HuH-7.5 (cell line): ENCODE measurements around the gene NCS1.

Experiments used
- DNase-seq: peaks from one replicate; pipeline ENCODE4 v3.0.0; 2011; ENCODE audit warnings: low spot score

NCS1 gene

DNA sequence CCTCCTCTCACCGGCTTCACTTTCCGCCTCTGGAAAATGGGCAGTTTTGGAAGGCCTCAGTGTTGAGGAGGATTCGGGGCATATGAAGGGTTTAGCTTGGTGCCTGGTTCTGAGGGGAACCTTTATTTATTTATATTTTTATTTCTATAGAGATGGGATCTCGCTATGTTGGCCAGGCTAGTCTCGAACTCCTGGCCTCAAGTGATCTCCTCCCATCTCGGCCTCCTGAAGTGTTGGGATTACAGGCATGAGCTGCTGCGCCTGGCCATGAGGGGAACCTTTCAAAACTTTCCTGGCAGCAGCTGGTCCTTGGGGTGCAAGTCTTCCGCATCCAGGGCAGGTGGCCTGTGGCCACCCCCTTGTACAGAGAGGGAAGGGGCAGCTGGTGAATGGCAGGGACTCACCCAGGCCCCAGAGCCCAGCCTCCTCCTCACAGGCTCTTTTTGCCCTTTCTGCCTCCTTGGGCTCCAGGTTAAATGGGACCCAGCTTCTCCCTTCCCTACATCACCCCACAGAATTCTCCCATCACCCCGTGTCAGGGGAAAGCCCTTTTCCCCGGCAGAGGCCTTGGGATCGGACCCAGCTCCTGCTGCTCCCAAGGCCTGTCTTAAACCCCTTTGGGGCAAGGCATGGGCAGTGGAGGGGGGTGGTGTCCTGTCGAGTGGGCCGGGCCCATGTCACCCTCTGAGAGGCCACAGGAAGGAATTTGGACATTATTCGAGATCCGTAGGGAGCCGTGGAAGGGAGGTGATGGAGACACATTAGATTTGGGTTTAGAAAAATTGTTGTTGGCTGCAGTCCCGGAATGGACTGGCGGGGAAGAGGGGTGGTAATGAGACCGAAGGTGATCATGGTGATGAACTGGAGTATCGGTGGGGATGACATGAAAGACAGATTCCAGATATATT lies 5.9 kb downstream of the NCS1 start:
- DNase-seq, result no peak

DNA sequence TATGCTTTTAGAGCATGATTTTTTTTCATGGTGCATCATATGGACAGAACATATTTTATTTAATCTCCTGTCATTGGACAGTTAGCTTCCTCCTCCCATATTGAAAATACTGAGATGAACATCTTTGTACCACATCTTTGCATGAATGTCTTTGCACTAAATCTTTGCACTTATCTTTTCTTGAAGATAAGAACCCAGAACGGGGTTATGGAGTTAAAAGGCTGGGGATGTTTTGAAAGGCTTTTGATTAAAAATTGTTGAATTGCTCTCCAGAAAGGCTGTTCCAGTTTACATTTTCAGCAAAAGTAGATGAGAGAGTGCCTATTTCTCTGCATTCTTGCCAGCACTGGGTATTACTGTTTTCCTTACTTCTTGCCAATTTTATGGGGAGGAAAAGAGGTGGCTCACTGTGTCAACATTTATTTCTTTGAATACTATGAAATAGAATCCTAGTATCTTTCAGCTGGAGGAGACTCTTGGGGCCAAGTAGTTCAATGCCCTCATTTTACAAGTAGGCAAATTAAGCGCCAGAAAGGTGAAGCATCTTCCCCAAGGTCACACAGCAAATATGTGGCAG lies 7.2 kb downstream of the NCS1 start:
- no peak for DNase-seq

DNA sequence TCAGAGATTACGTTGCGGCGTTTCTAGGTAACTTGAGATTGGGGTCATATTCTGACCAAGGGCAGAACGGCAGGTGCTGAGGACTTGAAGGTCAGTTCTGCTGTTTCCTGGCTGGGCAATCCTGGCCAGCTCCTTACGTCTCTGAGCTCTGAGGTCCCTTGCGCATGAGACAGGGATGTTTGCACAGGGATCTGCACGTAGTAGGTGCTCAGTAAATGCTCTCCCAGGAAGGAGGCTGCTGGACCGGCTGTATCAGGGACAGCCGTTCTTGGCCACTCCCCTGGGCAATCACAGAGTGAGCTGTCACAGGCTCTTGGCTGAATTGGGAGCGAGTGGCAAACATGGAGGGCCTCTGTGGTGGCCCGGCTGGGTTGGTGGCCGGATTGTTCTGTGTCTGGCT lies 8.3 kb downstream of the NCS1 start:
- no peak for DNase-seq

DNA sequence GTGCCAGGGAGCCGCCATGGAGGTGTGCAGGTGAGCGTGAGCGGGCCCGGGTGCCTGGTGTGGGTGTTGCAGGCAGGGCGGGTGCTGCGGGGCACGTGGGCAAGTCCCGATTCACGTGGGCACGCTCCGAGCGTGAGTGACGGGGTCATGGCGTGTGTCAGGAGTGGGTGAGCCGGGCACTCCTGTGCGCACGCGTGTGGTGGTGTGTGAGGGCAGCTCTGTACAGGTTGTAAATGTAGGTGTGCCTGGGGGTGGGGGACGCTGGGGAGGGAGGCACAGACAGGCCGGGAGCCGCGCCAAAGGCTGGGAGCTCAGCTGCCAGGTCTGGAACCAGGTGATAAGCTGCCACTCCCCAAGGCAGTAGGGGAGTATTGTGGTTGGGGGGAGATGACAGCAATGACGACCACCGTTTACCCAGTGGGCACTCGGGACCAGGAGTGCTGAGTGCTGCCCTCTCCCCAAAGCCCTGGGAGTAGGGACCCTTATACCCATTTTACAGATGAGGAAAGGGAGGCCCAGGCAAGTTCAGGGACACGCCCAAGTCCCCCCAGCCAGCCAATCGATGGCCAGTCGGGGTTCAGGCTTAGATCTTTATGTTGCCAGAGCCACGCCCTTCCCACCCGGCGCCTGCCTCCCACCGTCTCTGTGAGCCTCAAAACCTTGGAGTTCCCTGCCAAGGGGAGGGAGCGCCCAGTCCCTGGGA lies 9.6 kb downstream of the NCS1 start:
- no peak for DNase-seq

DNA sequence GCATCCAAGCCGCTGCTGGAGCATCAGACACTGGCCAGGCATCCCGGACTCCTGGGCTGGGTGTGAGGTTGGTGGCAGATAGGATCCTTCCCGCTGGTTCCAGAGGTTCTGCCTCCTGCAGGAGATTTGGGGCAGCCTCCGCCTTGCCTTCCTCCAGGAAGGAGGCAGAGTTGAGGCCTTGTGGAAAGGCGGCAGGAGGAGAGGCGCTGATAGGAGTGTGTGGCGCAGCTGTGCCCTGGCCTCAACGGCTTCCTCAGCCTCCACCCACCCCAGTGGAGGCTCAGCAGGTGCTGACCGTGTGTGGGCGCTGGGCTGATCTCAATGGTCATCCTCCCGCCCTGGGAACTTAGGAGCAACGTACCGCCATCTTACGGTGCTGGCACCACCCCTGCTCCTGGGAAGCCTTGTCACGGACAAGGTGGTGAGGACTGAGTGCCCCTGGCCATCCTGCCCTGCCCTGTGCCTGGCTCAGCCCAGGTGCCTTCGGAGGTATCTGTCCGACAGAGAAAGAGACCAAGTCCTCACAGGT lies 10.2 kb downstream of the NCS1 start:
- no peak for DNase-seq

DNA sequence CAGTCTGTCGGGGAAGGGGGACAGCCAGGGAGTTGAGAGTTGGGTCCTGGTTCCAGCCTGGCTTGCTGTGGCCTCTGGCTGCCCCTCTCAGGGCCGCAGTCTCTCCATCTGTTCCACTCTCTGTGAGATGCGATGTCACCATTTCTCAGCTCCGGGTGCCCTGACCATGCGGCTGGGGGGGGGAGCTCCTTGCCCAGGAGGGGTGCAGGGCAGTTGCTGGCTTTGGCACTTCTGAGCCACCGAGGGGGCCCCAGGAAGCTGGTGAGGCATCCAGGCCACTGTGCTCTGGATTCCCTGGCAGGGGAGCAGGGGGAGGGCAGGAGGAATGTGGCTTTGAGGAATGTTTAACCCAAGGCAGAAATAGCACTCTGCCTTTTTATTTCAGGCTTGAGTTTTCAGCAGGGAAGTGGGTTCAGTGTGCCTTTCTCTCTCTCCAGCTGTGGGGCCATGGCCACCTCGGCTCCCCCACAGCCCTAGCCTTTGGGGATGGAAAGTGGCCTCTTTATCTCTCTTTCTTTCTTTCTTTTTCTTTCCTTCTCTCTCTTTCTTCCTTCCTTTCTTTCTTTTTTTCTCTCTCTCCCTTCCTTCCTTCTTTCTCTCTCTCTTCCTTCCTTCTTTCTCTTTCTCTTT lies 11.0 kb downstream of the NCS1 start:
- DNase-seq, result peak; percentile 85

DNA sequence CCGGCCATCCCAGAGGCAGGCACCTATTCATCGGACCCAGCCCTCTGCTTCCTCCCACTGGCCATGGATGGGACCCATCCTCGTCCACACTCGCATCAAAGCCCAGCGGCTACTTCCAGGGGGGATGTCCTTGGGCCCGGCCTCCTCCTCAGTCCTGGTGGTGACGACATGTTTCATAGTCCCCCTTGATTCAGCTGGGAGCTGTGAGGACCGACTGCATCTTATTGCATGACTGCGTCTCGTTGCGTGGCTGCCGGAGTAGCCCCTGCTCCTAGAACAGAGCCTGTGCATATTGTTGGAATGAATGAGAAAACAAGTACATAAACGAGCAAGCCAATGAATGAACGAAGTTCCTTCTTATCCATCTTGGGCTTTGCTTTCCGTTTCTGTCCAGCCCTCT lies 12.8 kb downstream of the NCS1 start:
- DNase-seq, result no peak

DNA sequence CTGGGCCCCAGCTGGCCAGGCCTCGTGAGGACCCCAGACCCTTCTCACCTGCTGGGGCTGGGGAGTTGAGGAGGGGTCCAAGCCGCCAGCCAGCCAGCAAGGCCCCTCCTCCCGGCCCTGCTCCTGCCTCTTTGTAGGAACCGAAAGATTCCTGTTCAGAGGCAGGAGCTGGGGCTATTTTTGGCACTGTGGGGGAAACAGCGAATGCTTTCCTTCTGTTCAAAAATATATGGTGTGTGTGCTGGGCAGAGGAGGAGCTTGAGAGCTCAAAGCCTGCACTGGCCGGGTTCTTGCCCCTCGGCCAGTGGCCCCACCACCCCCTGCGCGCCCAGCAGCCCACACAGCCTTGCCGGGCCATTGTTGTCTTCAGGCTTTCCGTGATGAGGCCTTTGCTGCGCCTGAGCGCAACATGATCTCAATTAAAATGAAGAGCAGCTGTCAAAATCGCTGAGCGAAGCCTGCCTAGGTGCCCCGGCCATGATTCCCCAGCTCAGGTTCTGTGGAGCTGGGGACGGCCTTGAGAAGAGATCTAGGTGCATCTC lies 13.4 kb downstream of the NCS1 start:
- DNase-seq, result no peak

DNA sequence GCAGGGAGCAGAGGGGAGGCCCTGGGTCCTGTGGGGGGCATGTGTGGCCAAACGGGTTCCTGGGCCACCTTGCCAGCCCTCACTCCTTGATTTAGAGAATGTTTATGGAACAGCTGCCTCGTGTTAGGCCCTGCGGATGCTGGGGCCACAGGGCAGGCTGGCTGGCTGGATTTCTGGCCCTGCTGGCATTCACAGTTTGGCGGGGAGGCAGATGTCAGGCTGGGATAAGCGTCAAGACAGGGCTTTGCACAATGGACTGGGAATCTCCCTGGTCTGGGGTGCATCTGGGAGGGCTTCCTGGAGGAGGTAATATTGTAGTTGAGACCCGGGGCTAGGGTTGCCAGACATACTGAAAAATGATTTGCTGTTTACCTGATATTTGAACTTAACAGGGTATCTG lies 13.8 kb downstream of the NCS1 start:
- DNase-seq, result no peak

DNA sequence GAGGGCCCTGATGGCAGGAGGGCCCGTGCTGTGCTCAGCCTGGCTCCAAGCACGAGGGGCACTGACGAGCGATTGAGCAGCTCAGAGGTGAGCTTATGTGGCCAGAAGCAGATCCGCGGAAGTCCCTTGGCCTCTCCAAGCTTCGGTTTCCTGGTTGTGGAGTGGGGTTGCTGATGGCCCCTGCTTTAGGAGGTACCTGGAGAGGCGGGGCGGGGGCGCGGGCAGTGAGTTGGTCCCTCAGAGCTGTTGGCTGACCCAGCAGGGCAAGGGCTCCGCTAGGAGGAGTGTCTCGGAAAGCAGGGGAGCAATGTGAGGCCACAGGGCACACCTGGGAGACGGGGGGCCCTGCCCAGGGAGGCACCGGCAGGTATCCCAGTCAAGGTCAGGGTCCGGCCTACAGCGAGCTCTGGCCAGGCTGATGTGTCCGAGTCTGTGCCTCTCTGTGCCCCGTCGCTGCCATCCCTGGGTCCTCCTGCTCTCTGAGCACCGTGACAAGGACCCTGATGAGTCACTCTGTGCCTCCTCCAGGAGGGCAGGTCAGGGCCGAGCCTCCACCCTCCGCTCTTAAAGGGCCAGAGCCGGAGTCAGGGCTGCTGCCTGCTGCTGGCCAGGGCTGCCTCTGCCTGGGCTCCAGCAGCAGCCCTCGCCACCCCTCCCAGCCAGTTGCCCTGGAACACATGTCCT lies 14.8 kb downstream of the NCS1 start:
- DNase-seq, result peak; percentile 97

DNA sequence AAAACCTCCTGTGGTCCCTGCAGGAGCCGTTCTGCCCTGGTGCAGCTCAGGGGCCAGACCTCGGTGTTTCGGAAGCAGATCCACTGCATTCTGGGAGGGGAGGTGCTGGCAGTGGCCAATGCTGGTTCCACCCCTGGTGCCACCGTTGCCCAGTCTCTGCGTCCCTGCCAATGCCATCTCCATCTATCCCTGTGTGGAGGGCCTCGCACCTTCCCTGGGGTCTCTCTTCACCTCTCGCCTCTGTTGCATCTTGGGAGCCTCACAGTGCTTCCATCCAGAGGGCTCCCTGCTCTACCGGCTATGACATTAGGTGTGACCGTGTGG lies 15.3 kb downstream of the NCS1 start:
- no peak for DNase-seq

DNA sequence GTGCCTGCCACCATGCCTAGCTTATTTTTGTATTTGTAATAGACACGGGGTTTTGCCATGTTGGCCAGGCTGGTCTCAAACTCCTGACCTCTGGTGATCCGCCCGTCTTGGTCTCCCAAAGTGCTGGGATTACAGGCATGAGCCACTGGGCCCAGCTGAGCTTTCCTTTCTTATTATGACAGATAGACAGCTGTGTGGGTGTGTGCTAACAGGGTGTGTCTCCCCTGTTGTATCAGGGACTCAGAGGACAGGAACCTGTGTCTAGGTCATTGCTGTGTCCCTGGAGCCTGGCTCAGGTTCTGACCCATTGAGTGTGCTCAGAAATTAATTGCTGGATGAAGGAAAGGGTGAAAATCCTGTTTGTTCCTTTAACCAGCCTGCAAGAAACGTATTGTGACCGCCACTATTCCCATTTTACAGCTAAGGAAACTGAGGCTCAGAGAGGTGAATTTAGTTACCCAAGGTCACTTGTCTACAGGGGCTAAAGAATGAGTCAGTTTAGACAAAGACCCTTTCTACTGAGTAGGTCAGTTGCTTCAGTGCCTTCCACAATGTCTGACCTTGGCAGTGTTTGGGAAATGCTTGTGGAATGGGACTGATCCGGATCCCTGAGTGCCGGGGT lies 16.8 kb downstream of the NCS1 start:
- no peak for DNase-seq

DNA sequence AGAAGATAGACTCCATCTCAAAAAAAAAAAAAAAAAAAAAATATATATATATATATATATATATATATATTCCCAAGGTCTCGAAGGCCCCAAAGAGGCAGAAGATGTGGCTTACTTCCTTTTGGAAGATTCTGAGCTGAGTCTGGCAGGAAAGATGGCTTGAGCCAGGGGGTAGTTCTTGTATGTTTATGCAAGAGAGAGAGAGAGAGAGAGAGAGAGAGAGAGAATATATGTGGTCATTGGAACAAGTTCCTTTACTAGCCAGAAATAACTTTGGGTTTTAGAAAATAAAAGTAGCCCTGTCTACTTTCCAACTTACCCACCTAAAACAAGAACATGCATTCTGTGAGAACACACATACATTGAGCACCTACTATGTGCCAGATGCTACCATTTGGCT lies 17.6 kb downstream of the NCS1 start:
- no peak for DNase-seq

DNA sequence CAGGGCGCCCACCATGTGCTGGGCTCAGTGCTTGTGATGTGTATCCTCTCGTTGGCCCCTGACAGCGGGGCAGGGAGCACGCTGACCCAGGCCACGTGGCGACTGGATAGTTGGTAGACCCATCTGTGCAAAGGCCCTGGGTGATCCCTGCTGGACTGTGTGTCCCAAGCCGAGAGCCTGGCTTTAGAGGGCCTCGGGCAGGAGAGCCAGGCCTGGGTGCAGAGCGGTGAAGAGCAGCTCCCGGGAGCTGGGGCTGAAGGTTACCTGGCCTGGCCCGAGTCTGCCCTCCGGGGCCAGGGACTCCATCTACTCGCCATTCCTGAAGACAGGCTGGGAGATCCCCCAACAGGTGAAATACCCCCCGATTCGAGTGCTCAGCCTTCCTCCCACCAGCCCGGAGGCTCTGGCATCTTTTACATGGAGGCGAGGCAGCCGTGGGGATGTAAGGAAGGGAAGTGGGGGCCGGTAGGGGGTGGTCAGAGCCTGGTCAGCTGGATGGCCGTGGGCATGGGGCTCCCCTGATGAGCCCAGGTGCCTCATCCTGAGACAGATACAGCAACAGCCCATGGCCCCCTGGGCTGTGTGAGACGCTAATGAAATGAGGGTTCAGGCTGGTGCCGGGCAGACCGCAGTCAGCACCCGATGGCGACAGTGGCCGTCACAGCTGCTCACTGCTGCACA lies 19.0 kb downstream of the NCS1 start:
- DNase-seq, result no peak

DNA sequence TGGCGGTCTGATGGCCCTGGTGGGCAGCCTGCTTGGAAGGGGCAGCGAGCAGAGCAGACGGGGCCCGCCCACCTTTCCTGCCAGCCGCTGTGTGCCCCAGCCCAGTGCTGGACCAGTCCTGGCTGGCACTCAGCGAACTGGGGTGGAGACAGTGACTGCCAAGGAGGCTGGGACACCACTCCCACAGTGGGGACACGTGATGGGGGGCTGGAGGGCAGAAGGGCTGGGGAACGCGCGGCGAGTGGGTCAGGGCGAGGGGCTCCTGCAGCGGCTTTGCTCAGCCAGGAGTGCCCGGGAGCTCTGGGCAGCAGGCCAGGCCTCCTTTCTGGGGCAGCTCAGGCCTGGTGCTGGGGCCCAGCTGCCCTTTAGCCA lies 19.5 kb downstream of the NCS1 start:
- DNase-seq, result no peak

DNA sequence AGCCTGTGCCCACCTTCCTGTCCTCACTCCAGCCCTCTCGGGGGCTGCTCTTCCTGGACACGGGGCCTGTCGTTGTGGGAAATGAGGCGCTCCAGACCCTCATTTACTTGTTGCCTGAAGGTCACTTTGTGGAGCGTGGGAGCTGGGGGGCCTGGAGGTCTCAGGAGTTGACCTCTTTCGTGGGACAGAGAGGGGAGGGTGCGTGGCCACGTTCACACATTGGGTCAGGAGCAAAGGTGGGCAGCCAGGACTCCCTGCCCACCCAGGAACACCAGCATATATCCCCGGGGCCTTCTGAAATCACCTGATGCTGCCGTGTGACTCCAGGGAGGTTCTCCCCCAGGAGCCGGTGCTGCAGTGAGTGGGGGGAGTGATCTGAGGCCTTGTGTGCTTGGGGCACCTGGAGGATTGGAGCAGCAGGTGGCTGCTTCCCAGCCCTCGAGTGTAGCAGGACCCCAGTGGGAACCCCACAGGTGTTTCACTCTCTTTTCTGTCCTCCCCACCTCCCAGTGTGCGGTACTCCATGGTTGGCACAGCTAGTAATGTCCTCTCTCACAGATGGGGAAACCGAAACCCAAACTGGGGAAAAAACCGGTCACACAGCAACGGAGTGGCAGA lies 20.3 kb downstream of the NCS1 start:
- no peak for DNase-seq

DNA sequence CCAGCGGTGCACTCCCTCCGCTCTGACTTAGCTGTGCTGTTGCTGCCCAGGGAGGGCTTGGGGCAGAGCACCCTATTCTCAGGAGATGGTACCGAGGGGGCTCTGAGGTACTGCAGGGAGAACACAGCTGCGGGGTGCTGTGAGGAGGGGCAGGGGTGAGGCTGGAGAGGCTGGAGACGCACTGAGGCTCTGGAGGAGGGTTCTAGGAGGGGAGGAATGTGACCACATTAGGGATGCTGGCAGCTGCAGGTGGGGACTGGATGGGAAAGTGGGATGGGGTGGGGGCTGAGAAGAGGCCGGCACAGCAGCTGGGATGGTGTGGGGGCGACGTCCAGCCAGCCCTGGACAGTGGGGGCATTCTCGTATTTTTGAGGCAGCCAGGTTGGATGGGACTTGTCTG lies 20.9 kb downstream of the NCS1 start:
- DNase-seq, result no peak

DNA sequence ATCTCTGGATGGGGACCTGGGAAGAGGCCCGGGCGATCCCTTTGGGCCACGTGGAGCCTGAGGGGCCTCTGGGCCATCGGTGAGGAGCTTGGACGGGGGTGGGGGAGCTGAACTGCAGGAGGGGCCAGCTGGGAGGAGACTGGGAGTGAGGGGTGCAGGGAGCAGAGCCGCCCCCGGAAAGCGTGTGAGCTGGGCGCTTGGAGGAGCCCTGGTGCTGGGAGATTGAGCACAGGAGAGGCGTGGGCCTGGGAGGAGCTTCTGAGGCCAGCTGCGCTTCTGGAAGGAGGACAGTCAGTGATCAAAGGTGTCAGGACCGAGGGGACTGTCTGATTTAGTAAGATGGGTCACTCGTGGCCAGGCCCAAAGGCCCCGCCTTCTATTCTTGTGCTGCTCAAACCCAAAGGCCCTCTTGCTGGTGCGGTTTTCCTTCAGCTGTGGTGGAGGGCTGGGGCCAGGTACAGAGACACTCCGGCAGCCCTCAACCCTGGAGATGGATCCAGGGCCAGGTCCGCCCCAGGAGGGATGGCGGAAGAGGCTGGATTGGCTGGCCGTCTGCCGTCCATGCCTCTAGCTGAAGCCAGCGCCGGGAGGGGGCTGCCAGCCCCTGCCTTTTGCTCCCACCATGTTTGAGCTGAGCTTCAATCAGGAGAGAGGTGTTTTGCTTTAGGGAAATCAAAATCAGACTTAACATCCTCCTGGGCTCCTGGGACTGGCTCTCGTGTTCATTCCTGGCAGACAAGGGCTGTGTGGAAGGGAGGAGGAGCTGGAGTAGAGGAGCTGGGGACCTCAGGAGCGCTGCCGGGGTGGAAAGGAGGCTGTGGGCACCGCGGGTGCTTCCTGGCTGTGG lies 21.6 kb downstream of the NCS1 start:
- no peak for DNase-seq

DNA sequence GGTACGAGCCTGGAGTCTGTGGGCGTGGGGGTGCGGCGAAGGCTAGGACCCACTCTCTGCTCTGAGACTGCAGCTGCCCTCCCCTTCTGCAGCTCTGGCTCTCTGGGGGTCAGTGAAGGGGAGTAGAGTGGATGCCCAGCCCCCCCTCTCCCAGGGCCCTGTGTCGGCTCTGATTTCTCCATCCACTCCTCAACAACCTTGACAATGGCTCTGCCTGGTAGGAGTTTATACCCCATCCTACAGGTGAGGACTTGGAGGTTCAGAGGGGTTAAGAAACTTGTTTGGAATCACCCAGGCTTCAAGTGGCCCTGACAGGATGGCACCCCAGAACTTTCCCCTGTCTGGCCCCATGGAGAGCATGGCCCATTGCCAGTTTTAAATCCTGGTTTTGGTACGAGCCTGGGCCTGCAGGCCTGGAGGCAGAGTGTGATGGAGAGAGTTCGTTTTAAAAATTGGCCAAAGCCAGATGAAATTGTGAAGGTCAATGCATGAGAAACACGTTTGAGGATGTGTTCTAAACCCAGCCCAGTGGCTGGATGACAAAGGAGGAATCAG lies 22.3 kb downstream of the NCS1 start:
- no peak for DNase-seq
